ENCODE measurements around the gene TNS3.
A peak's percentile ranks its signal among the peaks of the same experiment; 100 is the strongest.

Gene TNS3

DNA sequence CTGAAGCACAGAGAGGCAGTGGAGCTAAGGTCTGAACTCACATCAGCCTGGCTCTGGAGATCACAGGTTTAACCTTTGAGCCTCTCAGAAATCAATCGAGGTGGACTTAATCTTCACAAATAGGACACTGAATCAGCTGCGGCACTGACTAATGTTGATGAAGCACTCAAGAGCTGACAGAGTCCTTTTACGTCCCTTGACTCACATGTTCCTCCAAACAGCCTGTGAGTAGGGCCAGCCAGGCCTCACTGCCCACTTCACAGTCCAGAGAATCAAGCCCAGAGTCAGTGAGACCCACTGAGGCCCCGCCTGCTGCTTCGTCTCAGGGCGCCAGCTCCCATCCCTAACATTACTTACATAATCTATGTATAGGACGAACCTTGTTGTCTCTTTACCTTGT, 63.1 kb downstream of the TNS3 start:
- no peak for DNase-seq

- DNase-seq: no peak
Measured at GRCh38 chr7:47517821-47518480, 64.0 kb downstream of the TNS3 start.

DNA sequence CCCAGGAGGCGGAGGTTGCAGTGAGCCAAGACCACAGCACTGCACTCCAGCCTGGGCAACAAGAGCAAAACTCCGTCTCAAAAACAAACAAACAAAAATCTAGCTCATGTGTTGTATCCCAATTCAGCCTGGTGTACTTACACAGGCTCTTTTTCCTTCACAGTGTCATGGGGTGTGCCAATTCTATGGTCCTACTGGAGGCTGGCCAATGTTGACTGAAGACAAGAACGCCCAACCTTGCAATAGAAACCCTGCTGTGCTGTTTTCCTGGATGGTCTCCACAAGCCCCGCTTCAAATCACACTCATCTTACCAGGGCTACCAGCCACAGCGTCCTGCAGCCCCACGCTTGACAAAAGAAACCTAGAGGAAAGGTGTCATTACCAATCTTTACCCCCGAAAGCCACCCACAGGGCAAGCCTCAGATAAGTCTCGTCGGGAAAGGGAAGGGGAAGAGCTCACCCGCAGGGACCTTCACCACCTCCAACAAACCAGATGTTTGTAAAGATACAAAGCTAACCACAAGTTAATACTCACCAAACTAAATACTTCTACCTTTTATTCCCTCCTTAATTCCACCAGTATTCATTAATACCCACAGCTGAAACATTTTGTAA, 64.8 kb downstream of the TNS3 start:
- no peak for DNase-seq

- DNase-seq: no peak
Measured at GRCh38 chr7:47516386-47516785, 65.5 kb downstream of the TNS3 start.

- DNase-seq: no peak
Measured at GRCh38 chr7:47515305-47515834, 66.5 kb downstream of the TNS3 start.

GRCh38 chr7:47514818-47515217, 67.1 kb downstream of the TNS3 start:
- no peak for DNase-seq

DNA sequence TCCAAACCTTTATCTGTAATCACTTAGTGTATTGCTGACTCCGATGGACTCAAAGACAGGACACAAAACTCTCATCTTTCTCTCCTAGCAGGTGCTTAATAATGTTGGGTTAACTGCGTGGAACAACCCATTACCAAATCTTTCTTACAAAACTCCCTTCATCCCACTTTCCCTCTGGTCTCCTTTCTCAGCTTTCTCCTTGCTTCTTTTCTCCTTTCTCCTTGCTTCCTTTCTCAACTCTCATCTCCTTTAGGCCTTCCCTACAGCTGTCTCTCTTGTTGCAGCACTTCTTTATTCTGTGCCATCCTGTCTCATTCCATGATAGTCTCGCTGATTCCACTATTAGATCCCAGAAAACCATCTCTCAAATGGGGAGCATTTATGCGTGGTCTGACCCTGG, 67.5 kb downstream of the TNS3 start:
- DNase-seq: no peak

GRCh38 chr7:47513741-47514241, 68.1 kb downstream of the TNS3 start:
- DNase-seq: no peak

DNA sequence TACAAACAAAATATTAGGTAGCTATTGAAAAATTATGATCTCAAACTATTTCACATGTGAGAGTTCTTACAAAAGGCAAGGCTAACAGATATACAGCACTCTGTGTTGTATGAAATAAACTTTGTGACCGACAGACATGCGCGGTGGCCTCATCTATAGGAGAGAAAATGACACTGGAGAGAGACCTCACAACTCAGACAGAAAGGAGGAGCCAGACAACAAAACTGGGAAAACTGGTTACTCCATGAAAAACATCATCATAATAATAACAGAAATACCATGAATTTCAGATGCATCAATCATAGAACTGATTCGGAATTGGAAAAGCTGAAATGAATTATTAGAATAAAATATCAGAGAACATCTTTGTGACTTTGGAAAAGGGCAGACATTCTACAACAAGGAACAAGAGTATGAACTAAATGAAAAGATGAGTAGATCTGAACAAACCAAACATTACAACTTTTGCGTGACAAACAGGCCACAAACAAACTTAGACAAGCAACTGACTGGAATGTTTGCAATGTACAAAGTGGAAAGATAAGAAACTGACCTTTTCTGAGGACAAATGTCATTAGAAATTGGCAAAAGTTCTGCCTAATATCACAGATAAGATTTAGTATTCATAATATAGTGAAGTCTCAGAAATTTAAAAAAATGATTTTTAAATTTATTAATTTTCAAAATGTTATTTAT, 69.3 kb downstream of the TNS3 start:
- DNase-seq: no peak

- no peak for DNase-seq
Measured at GRCh38 chr7:47511699-47512370, 70.1 kb downstream of the TNS3 start.

GRCh38 chr7:47510786-47511185, 71.1 kb downstream of the TNS3 start:
- no peak for DNase-seq

DNA sequence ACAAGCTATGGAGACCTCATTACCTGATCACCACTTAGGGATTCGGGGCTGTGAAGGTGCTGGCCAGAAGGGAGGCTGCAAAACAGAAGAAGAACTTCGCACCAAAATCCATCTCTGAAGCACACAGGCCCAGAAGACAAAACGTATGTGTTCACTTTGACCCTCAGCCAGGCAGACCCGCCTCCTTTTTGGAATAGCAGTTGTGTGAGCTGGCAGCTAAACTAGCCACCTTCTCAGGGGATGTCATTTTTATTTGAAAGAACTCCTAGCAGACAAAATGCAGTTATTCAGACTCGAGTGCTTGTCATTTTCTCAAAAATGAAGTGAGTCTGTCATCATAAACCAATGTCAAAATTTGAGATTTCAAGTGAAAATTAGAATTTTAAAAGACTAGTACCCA, 71.7 kb downstream of the TNS3 start:
- DNase-seq: no peak

DNA sequence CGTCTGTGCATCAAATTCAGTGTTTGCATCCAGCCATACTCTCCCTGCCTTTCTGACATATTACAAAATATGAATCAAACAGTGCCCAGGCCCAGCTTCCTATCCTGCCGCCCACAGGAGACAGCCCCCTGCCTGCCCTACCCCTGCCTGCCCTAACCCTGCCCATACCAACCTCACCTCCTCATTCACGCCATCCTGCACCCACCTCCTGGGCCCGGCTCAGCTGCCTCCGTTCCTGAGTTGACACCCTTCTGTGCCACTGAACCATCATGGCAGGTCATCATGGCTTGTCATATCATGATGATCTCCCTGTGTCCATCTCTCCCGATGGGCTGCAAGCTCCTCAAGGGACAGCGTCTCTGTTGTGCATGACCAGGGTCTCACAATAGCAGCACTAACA, 72.3 kb downstream of the TNS3 start:
- no peak for DNase-seq

DNA sequence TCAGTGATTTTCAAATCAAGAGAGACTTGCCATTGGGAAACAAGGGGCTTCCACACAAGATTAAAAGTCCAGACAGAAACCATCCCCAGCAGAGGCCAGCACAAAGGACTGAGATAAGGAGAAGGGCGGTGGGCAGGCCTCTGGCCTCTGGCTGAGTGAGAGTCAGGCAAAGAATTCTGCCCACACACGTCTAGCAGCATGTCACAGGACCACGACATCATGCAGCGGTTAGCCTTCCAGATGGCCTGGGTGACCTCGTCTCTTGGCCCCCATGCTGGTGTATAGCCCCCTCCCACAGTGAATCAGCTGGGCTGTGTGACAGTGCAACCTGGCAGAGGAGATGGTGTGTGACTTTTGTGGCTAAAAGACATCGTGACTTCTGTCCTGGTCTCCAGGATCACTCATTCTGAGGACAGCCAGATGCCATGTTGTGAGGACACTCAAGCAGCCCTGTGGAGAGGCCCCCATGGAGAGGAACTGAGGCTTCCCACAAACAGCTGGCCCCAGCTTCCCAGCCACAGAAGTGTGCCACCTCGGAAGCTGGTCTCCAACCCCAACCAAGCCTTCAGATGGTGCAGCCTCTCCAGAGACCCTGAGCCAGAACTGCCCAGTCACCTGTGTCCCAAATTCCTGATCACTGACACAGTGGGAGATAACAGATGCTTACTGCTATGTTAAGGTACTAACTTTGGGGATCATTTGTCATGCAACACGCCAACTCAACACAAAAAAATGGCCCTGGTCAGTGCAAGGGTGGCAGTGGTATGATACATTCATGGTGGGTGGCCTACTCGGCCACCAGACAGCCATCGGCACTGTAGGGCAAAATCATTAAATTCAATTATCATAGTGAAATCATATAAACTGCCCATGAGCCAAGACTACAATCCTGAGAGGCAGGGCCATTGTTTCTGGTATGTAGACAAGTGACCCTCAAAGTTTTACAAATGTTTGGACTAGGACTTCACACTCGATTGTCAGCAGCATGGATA, 73.2 kb downstream of the TNS3 start:
- no peak for DNase-seq

- no peak for DNase-seq
Measured at GRCh38 chr7:47507522-47507921, 74.4 kb downstream of the TNS3 start.

DNA sequence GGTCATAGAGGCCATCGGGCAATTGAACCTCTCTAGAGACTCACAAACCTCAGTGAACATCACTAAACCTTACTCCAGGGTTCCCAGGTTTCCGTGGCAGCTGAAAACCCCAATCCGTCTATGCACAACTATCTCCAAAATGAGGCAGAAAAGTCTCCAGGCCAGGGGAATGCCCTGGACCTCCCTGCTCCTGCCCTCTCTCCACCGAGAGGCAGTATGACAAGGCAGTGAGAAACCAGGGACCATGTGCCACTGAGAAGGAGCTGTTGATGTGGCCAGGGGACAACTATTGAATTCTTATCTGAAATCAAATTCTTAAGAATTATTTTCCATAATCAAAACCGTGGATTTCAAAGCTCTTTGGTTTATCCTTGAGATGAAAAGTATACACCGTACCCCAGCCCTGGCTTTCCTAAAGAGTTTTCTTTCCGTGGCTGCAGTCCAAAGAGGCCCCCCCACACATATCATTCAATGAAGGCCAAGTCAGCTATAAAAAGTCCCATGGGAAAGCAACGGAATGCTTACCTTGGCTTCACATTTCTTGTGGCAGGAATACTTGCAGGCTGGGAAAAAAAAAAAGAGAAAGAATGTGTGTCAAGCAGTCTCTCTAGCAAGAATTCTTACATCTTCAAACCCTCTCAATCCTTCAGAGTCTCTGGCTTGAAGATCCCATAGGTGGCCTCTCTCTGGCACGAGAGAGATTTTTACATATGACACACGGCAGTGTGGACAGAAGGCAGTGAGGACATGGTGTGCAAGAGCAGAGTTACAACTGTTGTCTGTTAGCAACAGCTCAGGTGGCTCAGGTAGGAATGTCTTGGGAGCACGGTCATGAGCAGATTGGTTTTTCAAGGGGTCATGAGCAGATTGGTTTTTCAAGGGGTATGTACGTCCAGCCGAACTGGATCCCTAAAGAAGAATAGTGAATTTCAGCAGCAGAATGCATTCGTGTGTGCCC, 75.2 kb downstream of the TNS3 start:
- no peak for DNase-seq

GRCh38 chr7:47505312-47506007, 76.5 kb downstream of the TNS3 start:
- no peak for DNase-seq

DNA sequence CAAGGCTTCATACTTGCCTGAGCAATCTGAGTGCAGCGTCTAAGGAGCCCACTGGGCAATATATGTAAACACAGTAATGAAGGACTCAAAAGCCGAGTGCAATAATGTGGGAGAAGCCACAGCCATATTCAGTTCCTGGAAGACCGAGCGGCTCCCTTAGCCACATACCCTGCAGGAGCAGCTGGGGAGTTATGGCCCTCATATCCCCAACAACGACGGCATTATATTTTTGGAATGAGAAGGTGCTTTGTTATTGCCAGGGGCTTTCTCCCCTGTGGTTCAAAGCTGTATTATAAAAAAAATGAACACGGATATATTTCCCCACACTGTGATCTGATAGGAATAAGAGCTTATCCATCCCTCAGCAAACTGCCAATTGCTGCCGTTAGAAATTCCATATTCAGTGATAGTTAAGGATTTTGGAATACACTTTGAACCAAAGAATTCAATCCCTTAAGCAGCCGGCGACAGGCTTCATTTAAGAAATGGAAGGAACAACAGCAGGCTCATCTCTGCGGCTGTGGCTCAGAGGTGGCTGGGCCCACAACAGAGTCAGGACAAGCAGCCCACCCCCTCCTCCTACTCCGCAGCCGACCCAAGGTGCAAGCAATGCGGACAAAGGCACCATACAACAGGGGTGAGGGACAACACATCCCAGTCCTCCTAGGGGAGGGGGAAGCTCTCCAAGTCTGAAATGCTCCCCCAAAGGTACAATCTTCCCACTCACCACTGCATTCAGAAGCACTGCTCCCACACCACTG, 77.2 kb downstream of the TNS3 start:
- DNase-seq: no peak

DNA sequence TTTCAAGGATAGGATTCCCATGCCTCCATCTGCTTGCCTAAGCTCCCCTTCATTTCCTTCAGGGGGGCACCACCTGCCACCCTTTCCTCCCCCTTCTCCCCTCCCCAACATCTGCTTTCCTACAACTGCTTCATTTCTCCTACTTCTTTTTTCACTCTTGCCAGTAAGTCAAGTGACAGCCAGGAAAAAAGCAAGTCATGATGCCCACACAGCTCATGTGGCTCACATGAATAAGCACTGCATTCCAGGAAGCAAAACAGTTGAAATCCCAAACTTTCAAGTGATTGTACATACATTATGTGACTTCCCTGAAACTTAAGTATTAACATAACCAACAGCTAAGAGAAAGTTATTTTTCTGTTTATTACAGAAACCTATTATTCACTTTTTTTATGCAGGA, 78.6 kb downstream of the TNS3 start:
- peak; percentile 54 for DNase-seq
